SK-N-SH (cell line): ENCODE data around the gene CANT1. TPM values are rescaled to one million over a fixed set of nuclear protein-coding genes. Genes with fewer than 3 reads are reported as not detected.

Experiments
- CTCF ChIA-PET: fragments of 300-600, 350-600 bp; formaldehyde crosslinking; extraction: SDS; loops from one replicate; lab custom pipeline; 2021; lab: Yijun Ruan, JAX
- POLR2A ChIA-PET: fragments of 350-600 bp; sonication (Branson Sonifier 250); formaldehyde crosslinking; extraction: SDS; loops from one replicate; lab custom pipeline; 2020; ENCODE audit warnings: antibody characterized with exemption, inconsistent platforms; lab: Yijun Ruan, JAX
- DNase-seq: peaks from one replicate; pipeline ENCODE4 v3.0.0; 2012
- H2AFZ ChIP-seq: fragments of 200-600 bp; sonication (generic); 2 replicates; pipeline ENCODE4 v1.8.1; 2016; ENCODE audit warnings: antibody characterized with exemption, mild to moderate bottlenecking, low read depth
- H3F3A ChIP-seq: fragments of 200-600 bp; sonication (generic); replicated peaks from 2 replicates; pipeline ENCODE3; 2016; ENCODE audit warnings: antibody characterized with exemption, mild to moderate bottlenecking; ENCODE audit not compliant: insufficient read depth
- H3K27ac ChIP-seq, 2 experiments: fragments of 200-500 bp in 1 of 2; fragments of 200-600 bp in 1 of 2; sonication (Bioruptor generic) in 1 of 2; sonication (generic), shearing (Covaris generic) in 1 of 2; 2 replicates each; pipeline versions ENCODE4 v1.5.1 to v1.6.1; 2014 to 2016; ENCODE audit warnings: low read depth in 2 of 2, inconsistent platforms in 1 of 2, low read length in 1 of 2, mild to moderate bottlenecking in 1 of 2, mixed read lengths in 1 of 2
- H3K27me3 ChIP-seq: fragments of 200-600 bp; sonication (generic), shearing (Covaris generic); 2 replicates; pipeline ENCODE4 v1.6.1; 2016; ENCODE audit warnings: mixed run types; ENCODE audit not compliant: insufficient read depth
- H3K36me3 ChIP-seq, 2 experiments: fragments of 200-500 bp in 1 of 2; fragments of 200-600 bp in 1 of 2; sonication (Bioruptor generic) in 1 of 2; sonication (generic) in 1 of 2; replicated peaks in 1 of 2; 2 replicates each; pipeline versions ENCODE3 to v1.5.1; 2014 to 2016; ENCODE audit warnings: low read length in 1 of 2, mild to moderate bottlenecking in 1 of 2; ENCODE audit not compliant: insufficient read depth in 2 of 2, control insufficient read depth in 1 of 2
- H3K4me1 ChIP-seq, 2 experiments: fragments of 200-500 bp in 1 of 2; fragments of 200-600 bp in 1 of 2; sonication (Bioruptor generic) in 1 of 2; sonication (generic), shearing (Covaris generic) in 1 of 2; 2 replicates each; pipeline versions ENCODE4 v1.5.1 to v1.6.1; 2014 to 2016; ENCODE audit warnings: low read depth in 1 of 2, low read length in 1 of 2, mixed run types in 1 of 2; ENCODE audit not compliant: insufficient read depth in 2 of 2, control insufficient read depth in 1 of 2
- H3K4me2 ChIP-seq: fragments of 200-600 bp; sonication (generic), shearing (Covaris generic); 2 replicates; pipeline ENCODE4 v1.6.1; 2017; ENCODE audit warnings: mixed run types
- H3K4me3 ChIP-seq, 2 experiments: fragments of 200-500 bp in 1 of 2; fragments of 200-600 bp in 1 of 2; sonication (Bioruptor generic) in 1 of 2; sonication (generic), shearing (Covaris generic) in 1 of 2; 2 replicates each; pipeline versions ENCODE4 v1.5.1 to v1.8.1; 2014 to 2016; ENCODE audit warnings: low read depth in 2 of 2, inconsistent platforms in 1 of 2, low read length in 1 of 2, mild to moderate bottlenecking in 1 of 2, mixed read lengths in 1 of 2, moderate library complexity in 1 of 2
- H3K79me2 ChIP-seq: fragments of 200-600 bp; sonication (generic); 2 replicates; pipeline ENCODE4 v1.8.1; 2017; ENCODE audit warnings: mild to moderate bottlenecking; ENCODE audit not compliant: insufficient read depth
- H3K9ac ChIP-seq: fragments of 200-600 bp; sonication (generic); 2 replicates; pipeline ENCODE4 v1.6.1; 2017; ENCODE audit warnings: mixed run types
- H3K9me2 ChIP-seq: fragments of 200-600 bp; sonication (generic); 2 replicates; pipeline ENCODE4 v1.6.1; 2017; ENCODE audit warnings: mixed run types
- H3K9me3 ChIP-seq: fragments of 200-600 bp; sonication (generic); 2 replicates; pipeline ENCODE4 v1.6.1; 2017; ENCODE audit warnings: mixed run types, mild to moderate bottlenecking, moderate library complexity
- H4K20me1 ChIP-seq: fragments of 200-600 bp; sonication (generic); 2 replicates; pipeline ENCODE4 v1.6.1; 2017; ENCODE audit warnings: mild to moderate bottlenecking, mixed run types; ENCODE audit not compliant: insufficient read depth
- CHD2 ChIP-seq: fragments of 150-350 bp; IDR thresholded peaks from 2 replicates; pipeline ENCODE4 v1.6.1; 2018; ENCODE audit warnings: low read length; ENCODE audit not compliant: partially characterized antibody
- EP300 ChIP-seq, 2 experiments: IDR thresholded peaks; 2 replicates each; pipeline versions ENCODE4 v1.4.0 to v1.6.1; 2012; ENCODE audit warnings: borderline replicate concordance in 1 of 2, low read depth in 1 of 2, low read length in 1 of 2
- GABPA ChIP-seq: IDR thresholded peaks from 2 replicates; pipeline ENCODE4 v1.4.0; 2012; ENCODE audit warnings: low read depth, mild to moderate bottlenecking
- MEF2A ChIP-seq: IDR thresholded peaks from 2 replicates; pipeline ENCODE4 v1.4.0; 2012; ENCODE audit warnings: low read depth, borderline replicate concordance
- MXI1 ChIP-seq: IDR thresholded peaks from 2 replicates; pipeline ENCODE4 v1.6.1; 2012; ENCODE audit warnings: mild to moderate bottlenecking, low read depth, low read length, improper control_type of control experiment
- NRF1 ChIP-seq: IDR thresholded peaks from 2 replicates; pipeline ENCODE4 v1.6.1; 2012; ENCODE audit warnings: low read depth, mild to moderate bottlenecking, low read length
- POLR2AphosphoS5 ChIP-seq: IDR thresholded peaks from 2 replicates; pipeline ENCODE4 v1.6.1; 2012; ENCODE audit warnings: low read depth, low read length
- RAD21 ChIP-seq: IDR thresholded peaks from 2 replicates; pipeline ENCODE4 v1.6.1; 2012; ENCODE audit warnings: mild to moderate bottlenecking, low read length
- RCOR1 ChIP-seq: fragments of 150-350 bp; IDR thresholded peaks from 2 replicates; pipeline ENCODE4 v1.6.1; 2017; ENCODE audit warnings: antibody characterized with exemption, low read length
- RFX5 ChIP-seq: IDR thresholded peaks from 2 replicates; pipeline ENCODE4 v1.6.1; 2012; ENCODE audit warnings: mild to moderate bottlenecking, improper control_type of control experiment, low read length
- RXRA ChIP-seq: IDR thresholded peaks from 2 replicates; pipeline ENCODE4 v1.4.0; 2012; ENCODE audit warnings: low read depth, mild to moderate bottlenecking, borderline replicate concordance
- SIN3A ChIP-seq: IDR thresholded peaks from 2 replicates; pipeline ENCODE4 v1.6.1; 2012; ENCODE audit warnings: low read depth, mild to moderate bottlenecking, low read length, moderate library complexity, borderline replicate concordance
- SMC3 ChIP-seq: IDR thresholded peaks from 2 replicates; pipeline ENCODE4 v1.6.1; 2012; ENCODE audit warnings: low read depth, low read length, improper control_type of control experiment
- TCF12 ChIP-seq: IDR thresholded peaks from 2 replicates; pipeline ENCODE4 v1.4.0; 2012
- TEAD4 ChIP-seq: IDR thresholded peaks from 2 replicates; pipeline ENCODE4 v1.4.0; 2012; ENCODE audit warnings: mild to moderate bottlenecking, borderline replicate concordance; ENCODE audit not compliant: insufficient read depth
- WGBS: methylation state at CpG from one replicate; pipeline ENCODE4 v1.1.6; 2017; ENCODE audit warnings: low lambda C conversion rate; 5-methylcytosine and 5-hydroxymethylcytosine counted together
- polyA plus RNA-seq, 3 experiments: library from polyadenylated mRNA; depleted of rRNA; stranded (reverse); fragments of >200 nt; gene quantifications; 2 replicates each; pipeline ENCODE4 v1.2.3, GENCODE V29; 2012
- TF ChIP-seq, protein P1 (sequence below): IDR thresholded peaks from 2 replicates; pipeline ENCODE4 v1.4.0; 2012; ENCODE audit warnings: low read depth, borderline replicate concordance

CANT1 gene
- polyA plus RNA-seq, 1 of the 3 experiments (the other 2 are of a cell fraction): 87.4 TPM

DNA sequence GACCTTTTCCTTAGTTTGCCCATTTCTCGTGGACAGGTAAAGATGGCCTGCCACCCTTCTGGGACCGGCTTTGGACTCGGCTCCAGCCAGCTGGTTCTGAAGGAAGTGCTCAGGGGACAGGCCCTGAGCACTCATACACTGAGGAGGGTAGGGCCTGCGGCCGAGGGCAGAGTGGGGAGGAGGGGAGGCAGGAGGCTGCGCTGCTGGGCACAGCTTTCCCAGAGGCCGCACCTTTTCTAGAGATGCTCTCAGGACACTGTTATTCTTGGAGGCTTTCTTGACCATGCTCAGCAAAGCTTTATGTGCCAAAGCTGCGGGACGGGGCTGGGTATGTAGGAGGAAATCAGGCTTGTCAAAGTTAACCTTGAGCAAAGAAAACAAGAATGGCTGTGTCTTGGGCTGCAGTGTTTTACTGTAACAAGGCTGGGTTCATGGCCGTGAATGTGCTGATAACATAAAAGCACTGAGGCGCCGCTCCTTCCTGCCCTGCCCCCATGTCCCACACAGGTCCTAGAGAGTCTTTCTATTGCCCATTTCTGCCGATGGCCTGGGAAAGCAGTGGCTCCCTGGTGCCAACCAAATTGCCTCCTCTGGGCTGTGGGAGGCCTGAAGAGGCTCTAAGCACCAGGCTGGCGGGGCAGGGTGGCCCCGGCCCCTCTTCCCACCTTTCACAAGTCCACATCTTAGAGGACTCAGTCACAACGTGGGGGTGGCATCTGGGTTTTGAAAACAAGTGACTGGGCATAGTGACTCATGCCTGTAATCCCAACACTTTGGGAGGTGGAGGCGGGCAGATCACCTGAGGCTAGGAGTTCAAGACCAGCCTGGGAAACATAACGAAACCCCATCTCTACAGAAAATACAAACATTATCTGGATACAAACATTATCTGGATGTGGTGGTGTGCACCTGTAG, 62.1 kb downstream of the CANT1 start:
- Histone ChIP-seq H3K27ac (no peak overlapping the region), H3K4me2 (no peak overlapping the region), H3K27me3 (no peaks in the 10 kb centered on the region), H2AFZ (no peak overlapping the region), H3K4me1 (no peaks in the 10 kb centered on the region), H3K36me3 (no peaks in the 10 kb centered on the region), H3K4me3 (no peak overlapping the region), H3K9ac (no peak overlapping the region), H3K9me2 (no peaks in the 10 kb centered on the region), H3K79me2 (no peaks in the 10 kb centered on the region), H4K20me1 (no peaks in the 10 kb centered on the region), H3F3A (peaks cover 4% of the 10 kb centered on the region), H3K9me3 (no peaks in the 10 kb centered on the region)
- DNase-seq: peak; percentile 15
- no peak for TF ChIP-seq RAD21
- no peak for TF ChIP-seq TEAD4
- no peak for TF ChIP-seq SMC3
- TF ChIP-seq, protein P1, sequence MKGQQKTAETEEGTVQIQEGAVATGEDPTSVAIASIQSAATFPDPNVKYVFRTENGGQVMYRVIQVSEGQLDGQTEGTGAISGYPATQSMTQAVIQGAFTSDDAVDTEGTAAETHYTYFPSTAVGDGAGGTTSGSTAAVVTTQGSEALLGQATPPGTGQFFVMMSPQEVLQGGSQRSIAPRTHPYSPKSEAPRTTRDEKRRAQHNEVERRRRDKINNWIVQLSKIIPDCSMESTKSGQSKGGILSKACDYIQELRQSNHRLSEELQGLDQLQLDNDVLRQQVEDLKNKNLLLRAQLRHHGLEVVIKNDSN: no peak
- TF ChIP-seq POLR2AphosphoS5: no peak
- no peak for TF ChIP-seq RXRA
- TF ChIP-seq TCF12: no peak
- TF ChIP-seq GABPA: no peak
- no peak for TF ChIP-seq EP300 (IDR thresholded peaks at IDR 0.05; ENCODE audit: borderline replicate concordance in 1 of 2, low read depth in 1 of 2, low read length in 1 of 2)
- ChIA-PET CTCF (interaction anchor here (1.0 to 2.8 kb wide), 5 partner anchors 13 to 237 kb away, joined by 3 to 12 read pairs (median 4); no protein-coding TSS in a partner anchor), POLR2A (interaction anchor here (0.7 kb wide), 1 partner anchor 18 kb away, joined by 3 read pairs; no protein-coding TSS in a partner anchor)
- 85% methylated on average over 18 of the region's 18 CpGs for WGBS

DNA sequence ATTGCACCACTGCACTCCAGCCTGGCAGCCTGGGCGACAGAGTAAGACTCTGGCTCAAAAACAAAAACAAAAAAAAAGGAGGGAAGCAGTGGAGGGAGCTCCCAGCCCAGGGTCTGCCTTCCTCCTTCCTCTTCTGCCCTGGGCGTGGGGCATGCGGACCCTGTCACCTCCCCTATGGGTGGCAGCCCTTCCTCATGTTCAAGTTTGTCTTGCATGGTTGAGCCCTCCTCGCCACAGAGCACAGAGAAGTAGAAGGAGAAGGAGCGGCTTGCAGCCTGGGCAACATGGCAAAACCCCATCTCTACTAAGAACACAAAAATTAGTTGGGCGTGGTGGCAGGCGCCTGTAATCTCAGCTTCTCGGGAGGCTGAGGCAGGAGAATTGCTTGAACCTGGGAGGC, 62.9 kb downstream of the CANT1 start:
- H3K27ac ChIP-seq: no peak overlapping the region
- H3K36me3 ChIP-seq: no peaks in the 10 kb centered on the region
- WGBS: 87% methylated on average over 8 of the region's 8 CpGs
- no peaks in the 10 kb centered on the region for H4K20me1 ChIP-seq
- ChIA-PET CTCF (interaction anchor here (1.0 to 2.8 kb wide), 4 partner anchors 14 to 236 kb away, joined by 3 to 12 read pairs (median 4); no protein-coding TSS in a partner anchor), POLR2A (no interaction called here)
- H3F3A ChIP-seq: peaks cover 4% of the 10 kb centered on the region
- TF ChIP-seq RCOR1 (no peak), RFX5 (no peak), MEF2A (no peak), SIN3A (no peak), NRF1 (no peak), MXI1 (no peak), CHD2 (no peak)
- no peak overlapping the region for H2AFZ ChIP-seq
- no peak overlapping the region for H3K4me3 ChIP-seq
- H3K9me2 ChIP-seq: no peaks in the 10 kb centered on the region
- no peaks in the 10 kb centered on the region for H3K79me2 ChIP-seq
- no peaks in the 10 kb centered on the region for H3K4me1 ChIP-seq
- H3K4me2 ChIP-seq: no peak overlapping the region
- no peaks in the 10 kb centered on the region for H3K27me3 ChIP-seq
- H3K9me3 ChIP-seq: no peaks in the 10 kb centered on the region
- H3K9ac ChIP-seq: no peak overlapping the region
- DNase-seq: no peak
